NCI-H526 treated with DMSO at 0.1 percent for 48 hours (cell line): ENCODE results near the gene STOML2.
"Not testable (repeated sequence)": the region's sequence is repeated elsewhere in the genome, so short reads cannot be mapped to it uniquely, and the experiment has no call there.

Experiments used
- DNase-seq: peaks from one replicate; lab custom pipeline; 2025; lab: John Stamatoyannopoulos, UW

STOML2 gene, protein sequence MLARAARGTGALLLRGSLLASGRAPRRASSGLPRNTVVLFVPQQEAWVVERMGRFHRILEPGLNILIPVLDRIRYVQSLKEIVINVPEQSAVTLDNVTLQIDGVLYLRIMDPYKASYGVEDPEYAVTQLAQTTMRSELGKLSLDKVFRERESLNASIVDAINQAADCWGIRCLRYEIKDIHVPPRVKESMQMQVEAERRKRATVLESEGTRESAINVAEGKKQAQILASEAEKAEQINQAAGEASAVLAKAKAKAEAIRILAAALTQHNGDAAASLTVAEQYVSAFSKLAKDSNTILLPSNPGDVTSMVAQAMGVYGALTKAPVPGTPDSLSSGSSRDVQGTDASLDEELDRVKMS

DNA sequence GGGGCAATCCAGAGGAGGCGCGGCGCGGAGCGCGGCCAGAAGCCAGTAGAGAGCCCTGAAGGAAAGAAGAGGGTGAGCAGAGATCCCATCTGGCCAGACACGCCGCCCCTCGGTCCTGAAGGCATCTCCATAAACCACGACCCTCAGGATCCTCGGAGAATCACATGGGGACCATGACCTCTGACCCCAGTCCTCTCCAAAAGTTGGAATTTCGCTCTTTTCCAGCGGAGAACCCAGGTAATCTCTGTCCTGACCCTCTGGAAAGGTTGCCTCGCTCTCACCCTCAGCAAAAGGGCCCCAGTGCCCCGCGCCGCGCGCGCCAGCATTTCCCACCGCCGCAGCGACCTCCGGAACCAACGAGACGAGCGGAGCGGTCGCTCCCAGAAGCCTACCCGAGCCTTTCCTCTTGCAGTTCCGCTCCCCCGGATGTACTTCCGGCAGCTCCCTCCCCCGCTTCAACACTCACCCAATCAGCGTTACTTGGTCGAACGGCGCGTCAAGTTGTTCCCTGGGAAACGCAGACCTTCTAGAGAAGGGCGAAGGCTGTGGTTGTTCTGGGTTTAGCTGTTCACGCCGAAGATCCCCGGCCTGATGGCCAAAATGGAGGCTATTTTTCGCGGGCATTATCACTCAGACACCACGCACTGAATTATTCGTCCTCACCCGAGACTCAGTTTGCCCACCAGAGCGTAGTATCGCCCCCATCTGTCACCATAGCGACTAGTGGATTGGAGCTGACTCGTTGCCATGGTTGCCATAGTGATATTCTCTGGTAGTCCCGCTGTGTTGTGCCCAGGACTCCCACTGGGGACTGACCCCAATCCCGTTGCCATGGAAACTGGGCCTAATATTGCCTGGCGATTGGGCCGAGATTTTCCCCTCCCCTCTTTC is at the start of gene STOML2:
Gene STOML2, minus strand, starts transcription at position 363 of the 891 bp plus-strand sequence. Its CDS starts 37 bp downstream, at position 326.
- peak; percentile 90 for DNase-seq

DNA sequence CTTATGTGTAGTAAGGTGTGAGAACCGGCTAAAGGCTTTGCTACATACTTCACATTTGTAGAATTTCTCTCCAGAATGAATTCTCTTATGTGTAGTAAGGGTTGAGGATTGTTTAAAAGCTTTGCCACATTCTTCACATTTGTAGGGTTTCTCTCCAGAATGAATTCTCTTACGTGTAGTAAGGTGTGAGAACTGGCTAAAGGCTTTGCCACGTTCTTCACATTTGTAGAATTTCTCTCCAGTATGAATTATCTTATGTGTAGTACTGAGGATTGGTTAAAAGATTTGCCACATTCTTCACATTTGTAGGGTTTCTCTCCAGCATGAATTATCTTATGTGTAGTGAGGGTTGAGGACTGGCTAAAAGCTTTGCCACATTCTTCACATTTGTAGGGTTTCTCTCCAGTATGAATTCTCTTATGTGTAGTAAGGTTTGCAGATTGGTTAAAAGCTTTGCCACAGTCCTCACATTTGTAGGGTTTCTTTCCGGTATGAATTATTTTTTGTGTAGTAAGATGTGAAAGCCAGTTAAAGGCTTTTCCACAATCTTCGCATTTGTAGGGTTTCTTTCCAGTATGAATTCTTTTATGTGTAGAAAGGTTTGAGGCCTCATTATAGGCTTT is 45.1 kb upstream of the STOML2 start:
- not testable (repeated sequence) for DNase-seq

DNA sequence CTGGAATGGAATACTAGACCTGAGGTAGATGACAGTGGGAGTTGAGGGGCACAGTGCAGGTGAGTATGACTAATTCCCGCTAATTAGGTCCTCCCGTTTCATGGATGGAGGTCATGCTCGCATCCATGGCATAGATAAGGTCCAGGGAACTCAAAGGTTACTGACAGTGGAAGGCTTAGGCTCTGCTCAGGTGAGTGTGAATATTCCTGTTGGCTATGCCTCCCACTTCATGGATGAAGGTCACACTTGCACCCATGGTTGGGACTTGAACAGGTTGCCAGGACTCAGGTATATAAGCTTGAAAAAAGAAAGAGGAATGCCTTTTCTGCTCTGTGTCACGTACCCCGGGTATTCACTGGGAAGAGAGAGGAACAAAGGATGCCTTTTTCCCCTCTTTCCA is 39.1 kb upstream of the STOML2 start:
- DNase-seq = no peak

DNA sequence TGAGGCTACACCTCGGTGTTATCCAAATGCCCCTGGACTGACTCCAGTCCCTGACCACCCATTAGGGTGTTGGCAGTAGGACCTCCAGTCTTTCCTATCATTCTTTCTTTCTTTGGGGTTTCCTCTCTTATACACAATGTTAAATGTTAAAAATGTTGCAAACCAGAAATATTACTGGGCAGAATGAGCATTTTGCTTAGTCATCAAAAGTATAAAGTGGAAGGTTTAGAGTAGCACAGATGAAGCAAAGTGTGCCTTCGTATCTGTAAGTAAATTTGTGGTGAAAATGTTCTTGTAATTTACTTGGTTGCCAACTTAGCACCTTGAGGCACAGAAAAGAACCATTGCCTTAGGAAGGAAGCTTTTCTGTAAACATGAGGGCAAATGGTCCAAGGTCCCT is 37.2 kb upstream of the STOML2 start:
- DNase-seq = no peak

DNA sequence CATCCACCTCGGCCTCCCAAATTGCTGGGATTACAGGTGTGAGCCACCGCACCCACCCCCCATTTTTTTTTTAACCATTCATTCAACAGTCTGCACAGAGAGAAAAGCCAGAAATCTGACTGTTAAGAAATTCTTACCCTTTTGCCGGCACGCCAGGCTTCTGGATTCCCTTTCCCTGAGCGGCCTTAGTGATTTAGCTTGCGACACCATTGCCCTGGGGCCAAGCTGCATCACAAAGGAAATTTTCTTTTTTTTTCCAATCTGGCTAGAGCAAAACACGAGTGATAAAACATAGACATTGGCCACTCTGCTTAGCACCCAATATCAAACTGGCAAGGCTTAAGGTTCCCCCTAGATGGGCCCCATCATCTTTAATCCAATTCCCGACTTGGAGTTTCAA is 33.9 kb upstream of the STOML2 start:
- DNase-seq = no peak

DNA sequence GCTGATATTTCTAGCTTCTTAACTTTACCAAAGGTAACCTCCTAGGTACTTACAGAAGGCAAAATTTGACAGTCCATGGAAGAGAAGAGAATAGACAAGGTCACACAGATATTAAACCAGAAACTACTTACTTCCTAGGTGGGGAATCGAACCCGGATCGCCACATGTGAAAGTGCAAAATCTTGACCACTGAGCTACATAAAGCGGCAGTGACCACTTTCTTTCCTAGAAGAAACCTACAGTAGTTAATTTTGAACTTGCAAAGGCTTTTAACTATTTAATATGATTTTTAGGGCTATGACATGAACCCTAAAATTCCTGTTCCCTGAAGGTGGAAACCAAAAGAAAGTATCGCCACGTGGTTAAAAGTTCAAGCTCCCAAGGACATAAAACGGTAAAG is 33.1 kb upstream of the STOML2 start:
- no peak for DNase-seq

DNA sequence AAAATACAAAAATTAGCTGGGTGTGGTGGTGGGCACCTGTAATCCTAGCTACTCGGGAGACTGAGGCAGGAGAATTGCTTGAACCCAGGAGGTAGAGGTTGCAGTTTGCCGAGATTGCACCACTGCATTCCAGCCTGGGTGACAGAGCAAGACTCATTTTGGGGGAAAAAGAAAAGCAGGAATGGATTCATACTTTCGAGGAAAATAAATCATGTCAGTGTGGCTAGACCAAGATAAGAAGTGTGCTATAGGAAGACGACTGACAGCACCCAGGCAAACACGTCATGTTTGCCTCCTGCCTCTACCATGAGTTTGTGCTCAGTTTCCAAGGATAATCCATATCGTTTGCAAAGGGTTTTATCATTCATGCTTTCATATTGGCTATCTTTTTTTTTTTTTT is 32.0 kb upstream of the STOML2 start:
- no peak for DNase-seq

DNA sequence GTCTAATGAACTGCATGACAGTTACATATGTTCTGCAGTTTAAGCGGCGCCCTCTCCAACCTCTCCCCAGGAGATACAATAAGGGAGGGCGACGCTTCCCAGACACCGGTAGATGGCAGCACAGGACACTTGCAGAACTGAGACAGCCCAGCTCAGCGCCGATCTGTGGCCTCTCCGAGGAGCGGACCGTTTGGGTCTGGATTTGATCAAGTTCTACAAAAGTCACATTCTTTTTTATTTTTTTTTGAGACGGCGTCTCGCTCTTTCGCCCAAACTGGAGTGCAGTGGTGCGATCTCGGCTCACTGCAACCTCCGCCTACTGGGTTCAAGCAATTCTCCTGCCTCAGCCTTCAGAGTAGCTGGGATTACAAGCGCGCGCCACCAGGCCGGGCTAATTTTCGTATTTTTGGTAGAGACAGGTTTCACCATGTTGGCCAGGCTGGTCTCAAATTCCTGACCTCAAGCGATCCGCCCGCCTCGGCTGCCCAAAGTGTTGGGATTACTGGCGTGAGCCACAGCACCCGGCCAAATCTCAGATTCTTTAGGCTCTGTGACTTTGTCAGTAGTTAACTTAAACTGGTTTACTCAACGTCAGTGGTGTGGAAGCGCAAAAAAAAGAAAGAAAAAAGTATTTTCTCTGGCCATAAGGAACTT is 14.1 kb upstream of the STOML2 start:
- DNase-seq = peak; percentile 74

DNA sequence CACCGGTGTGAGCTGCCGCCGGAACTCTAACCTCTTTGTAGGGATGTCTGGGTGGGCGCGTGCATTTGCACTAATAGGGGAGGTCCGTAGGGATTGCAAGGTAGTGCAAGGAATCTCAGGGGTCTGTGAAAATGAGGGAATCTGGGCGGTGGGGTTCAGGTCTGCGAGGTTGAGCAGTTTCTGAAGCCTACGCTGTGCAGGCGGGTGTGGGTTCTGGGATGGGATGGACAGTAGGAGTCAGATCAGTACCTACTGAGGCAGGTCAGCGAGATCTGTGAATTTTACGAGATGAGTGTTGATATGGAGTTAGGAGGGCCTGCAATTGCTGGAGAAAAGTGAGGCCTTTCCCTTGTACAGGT is 13.6 kb upstream of the STOML2 start:
- no peak for DNase-seq

DNA sequence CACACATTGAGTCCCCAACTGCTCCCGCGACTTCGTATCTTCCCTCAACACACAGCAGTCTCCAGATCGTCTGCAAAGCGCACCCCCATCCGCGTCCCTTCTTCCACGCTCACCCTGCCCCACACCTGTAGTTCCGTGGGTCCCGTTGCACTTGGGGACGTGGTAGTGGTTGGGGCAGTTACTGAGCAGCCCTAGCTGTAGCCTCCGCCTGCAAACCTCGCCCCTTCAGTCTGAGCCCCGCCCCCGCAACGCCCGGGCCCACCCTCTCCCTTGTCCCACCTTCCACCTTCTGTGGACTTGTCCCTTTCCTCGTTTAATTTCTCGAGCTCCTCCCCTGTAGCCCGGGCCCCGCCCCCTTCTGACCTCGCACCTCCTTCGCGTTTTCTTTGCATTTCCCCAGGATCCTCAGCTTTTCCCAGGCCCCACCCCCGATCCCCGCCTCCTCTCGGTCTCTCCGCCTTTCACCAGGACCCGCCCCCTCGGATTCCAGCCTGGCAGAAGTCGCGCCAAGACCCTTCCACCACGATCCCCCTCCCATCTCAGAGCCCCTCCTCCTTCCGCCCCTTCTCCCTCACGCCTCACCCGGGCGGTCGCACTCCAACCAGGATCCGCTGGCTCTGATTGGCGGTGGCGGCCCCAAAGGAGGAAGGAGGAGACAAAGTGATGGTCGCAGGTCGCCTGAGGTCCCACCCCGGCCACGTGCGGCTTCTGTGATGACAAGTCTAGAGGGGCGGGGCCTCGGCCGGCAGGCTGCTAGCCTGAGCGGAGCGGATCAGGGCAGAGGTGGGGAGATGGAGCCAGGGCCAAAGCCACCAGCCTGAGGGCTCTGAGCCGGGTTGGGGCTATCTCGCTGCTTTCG is 13.0 kb upstream of the STOML2 start, which contains the start of gene ATOSB:
Gene ATOSB, minus strand, starts transcription at position 183 of the 859 bp plus-strand sequence. CDS start 7,588 bp downstream, outside the sequence.
- peak; percentile 86 for DNase-seq

DNA sequence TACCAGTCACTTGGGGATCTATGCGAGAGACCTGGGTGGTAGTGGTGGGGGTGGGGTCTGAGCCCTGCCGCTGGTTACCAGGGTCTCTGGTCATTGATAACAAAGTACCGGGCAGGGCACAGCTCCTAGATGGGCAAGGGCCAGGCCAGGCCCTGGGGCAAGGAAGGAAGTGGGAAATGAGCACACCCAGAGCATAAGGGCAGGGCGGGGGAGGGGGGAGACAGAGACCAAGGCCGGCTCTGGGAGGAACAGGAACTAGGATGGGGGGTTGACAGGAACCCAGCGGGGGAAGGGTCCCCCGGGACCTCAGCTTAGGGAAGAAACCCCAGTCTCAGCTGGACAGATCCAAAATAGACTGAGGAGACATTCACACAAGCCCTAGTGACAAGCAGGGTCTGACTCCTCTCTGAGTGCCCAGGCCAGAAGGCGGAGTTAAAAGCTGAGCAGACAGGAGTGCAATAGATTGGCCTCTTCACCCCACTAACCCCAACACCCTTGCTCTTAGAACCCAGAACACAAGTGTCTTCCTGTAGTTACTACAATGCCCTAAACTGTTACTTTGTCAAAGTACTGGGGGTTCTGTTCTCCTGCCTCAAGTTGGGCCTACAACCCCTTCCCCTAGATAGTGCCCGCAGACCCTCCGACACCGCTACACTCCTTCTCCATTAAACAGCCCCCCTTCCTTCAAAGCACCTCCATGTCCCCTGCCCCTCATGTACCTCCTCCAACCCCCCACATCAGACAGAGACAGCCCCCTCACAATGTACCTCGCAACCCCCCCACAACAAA is 12.1 kb upstream of the STOML2 start:
- DNase-seq = no peak

DNA sequence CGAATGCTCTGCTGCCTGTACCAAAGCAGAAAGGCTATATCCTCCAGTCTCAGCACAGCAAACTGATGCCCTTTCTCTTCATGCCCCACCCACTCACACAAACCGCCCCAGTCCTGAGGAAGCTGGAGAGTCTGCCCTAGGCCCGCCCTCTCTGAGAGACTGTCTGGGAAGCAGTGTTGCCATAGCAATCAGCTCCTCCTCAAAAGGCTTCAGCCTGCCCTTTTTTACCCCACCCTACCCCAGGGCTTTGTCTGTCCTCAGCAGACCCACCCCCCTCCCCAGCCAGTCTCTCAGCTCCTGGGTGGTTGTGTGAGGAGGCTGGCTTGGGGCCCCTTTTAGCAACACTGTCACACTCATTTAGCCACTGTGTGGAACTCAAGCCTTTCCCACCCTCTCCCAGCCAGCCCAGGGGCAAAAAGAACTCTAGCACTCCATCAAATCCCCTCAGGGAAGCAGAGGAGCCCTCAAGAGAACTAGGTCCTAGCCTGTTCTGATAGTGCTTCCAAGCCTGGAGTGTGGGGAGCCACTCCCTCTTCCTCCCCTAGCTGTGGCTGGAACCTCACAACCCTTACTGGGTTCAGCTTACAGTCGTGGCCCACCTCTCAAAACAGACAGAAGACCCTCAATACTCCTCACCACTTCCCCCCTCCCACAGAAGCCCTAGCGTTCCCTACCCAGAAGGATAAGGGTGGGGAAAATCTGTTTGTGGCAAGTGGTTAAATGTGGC is 11.3 kb upstream of the STOML2 start:
- peak; percentile 40 for DNase-seq

DNA sequence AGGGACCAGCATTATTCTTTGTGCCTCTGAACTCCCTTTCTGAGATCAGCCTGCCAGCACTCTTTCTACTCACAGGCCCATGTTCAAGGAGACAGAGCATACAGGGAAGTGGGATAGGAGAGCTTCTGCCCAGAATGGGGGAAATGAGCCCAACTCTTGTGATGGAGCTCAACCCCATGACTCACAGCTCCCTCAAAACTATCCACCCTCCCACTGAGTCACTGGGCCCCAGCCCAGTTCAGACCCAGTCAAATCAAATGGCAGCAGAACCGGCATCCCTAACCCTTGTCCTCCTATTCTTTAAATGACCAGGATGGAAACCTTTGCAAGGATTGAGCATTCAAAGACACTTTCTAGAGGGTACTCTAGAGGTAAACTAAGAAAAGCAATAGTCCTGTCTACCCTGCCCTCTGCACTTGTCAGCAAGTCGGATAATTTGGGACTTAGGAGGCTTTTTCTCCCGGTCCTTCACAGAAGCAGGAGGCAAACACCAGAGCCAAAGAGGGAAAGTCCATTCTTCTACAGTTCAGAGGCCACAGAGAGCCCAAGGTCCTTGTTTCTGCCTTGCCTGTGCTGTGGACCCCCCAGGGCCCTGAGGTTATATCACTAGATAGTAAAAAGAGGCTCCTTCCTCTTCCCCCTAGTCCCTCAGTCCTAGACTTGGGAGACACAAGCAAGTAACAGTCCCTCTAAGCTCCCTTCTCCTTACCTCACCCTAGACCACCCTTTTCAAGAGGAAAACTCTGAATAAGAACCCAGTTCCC is 9.5 kb upstream of the STOML2 start:
- no peak for DNase-seq

DNA sequence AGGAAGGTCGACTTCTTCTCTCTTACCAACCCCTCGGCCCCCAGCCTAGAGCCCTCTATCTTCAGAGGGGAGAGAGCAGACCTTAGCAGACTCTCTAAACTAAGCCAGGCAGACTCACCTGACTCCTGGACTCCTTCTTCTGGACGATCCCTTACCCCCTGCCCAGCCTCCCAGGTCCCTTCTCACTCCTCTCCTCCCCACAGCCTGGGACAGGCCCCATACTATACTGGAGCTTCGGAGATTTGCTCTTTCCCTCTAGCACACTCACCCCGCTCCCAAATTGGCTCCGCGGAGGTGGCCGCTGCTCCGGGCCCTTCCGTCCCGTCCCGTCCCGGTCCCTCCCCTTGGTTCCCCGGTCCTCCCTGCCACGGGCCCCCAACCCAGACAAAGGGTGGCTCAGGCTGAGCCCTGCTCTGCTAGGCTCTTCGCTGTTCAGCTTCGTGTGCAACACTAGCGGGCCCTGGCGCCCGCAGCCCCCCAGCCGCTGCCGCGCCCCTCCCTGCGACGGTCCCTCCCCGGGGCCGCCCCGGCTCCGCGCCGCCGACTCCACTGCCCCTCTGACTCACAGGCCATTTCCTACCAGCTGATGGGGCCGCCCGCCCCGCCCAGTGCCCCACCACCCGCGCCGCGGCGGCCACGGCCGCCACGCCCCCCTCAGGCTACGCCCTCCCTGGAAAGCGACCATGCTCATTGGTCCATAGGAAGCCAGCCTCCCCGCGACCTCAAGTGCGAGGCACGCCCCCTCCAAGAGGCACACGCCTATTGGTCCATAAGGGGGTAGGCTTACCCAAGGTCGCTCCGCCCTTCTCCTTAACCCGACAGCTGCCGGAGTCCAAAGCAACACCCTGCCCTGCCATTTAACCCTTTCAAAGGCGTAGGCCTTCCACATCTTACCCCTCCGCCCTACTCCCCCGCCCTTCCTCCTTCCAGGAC is 8.3 kb upstream of the STOML2 start:
- peak; percentile 89 for DNase-seq

DNA sequence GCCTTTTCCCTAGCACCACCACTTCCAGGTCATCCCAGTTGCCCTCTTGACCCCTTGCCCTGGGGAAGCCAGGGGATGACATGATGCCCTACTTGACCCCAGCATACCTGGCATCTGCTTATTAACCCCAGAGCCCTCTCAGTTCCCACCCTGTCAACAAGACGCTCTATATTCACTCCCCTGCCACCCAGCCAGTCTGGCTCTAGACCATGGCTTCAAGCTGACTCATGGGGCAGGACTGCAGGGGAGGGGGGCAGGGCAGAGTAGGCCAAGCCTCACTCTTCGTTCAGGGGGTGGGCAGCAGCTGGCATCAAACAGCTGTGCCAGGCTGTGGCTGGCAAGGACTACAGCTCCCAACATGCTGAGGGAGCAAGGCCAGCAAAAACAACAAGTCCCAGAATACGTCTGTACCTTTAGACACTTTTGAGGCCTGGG is 7.4 kb upstream of the STOML2 start:
- no peak for DNase-seq

DNA sequence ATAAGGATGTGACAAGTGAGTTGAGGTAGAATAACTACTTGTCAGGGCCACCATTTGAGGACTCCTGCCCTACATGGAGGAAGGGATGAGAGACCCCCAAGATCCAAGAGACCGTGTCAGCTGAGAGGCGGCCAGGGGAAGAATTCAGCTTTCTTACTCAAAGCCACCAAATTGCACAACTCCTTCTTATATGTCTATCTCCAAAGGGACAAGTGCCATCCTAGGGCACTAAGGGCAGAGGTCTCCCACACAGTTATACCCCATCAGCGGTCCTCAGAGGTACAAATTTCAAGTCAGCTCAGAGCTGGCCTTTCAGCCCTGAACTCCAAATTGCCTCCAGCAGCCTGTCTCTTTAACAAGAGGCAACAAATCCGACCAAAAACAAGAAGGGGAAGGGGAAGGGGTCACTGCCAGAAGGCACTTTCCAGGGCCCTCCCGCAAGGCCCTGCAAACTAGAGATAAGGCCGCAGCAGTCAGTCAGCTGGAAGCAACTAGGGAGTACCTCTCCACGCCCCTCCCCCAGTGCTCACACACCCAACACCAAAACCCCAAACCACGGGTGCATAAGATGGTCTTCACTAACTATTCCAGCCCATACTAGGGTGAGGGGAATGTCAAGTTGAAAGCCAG is 6.1 kb upstream of the STOML2 start:
- no peak for DNase-seq

DNA sequence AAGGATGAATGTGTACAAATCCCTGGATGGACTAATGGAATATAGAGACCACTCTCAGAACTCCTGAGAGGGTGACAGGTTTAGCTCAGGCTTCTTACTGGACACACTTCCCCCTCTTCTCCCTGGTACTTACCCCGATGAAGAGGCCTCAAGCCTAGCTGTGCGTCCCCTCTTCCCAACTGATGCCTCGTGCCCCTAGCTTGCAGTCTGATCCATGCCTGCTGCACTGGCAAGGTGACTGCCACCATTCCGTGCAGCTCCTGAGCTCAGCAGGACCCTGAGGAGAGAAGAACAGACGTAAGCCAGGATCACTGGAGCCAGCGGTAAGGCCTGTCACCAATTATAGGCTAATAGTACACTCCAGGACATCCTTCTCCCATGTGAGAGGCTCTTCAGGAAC is 5.5 kb upstream of the STOML2 start:
- no peak for DNase-seq
